Placental epithelial cell (primary cell): Measurements from ENCODE around the gene STS. TPM values are rescaled to one million over a fixed set of nuclear protein-coding genes. Genes with fewer than 3 reads are reported as not detected.

Experiments
- small RNA-seq: library from RNA; depleted of rRNA; stranded (forward); fragments of <200 nt; gene quantifications from one replicate; pipeline ENCODE3, GENCODE V24; 2012
- total RNA-seq: library from RNA; depleted of rRNA; stranded (reverse); fragments of >200 nt; gene quantifications from 2 replicates; pipeline ENCODE4 v1.2.3, GENCODE V29; 2012

The STS gene, protein sequence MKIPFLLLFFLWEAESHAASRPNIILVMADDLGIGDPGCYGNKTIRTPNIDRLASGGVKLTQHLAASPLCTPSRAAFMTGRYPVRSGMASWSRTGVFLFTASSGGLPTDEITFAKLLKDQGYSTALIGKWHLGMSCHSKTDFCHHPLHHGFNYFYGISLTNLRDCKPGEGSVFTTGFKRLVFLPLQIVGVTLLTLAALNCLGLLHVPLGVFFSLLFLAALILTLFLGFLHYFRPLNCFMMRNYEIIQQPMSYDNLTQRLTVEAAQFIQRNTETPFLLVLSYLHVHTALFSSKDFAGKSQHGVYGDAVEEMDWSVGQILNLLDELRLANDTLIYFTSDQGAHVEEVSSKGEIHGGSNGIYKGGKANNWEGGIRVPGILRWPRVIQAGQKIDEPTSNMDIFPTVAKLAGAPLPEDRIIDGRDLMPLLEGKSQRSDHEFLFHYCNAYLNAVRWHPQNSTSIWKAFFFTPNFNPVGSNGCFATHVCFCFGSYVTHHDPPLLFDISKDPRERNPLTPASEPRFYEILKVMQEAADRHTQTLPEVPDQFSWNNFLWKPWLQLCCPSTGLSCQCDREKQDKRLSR
- total RNA-seq, result 0.79 and 1.6 TPM in 2 replicates

DNA sequence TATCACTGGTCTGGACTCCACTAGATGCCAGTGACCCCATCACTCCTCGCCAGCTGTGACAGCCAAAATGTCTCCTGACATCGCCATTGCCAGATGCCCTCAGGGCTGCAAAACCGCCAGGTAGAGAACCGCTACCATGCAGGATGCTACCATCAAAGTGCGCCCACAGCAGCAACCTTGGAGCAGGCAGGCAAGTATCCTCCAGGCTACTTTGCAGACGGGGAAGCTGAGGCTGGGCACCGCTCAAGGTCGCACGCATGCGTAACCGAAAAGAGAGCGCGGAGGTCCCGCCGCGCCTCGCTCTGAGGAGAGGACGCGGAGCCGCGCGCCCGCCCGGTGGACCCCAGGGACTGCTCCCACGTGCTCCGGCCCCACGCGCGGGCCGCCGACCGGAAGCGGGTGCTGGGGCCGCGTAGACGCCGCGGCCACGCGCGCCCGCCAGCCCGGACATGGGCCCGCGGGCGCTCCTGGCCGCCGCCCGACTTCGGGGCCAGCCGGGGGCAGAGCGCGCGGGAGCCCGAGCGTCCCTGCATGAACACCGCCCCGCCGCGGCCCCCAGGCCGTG, at the start of gene STS:
TSS of gene STS (plus strand) at position 300 of the 565 bp plus-strand sequence. CDS start 105,488 bp downstream, outside the sequence.

DNA sequence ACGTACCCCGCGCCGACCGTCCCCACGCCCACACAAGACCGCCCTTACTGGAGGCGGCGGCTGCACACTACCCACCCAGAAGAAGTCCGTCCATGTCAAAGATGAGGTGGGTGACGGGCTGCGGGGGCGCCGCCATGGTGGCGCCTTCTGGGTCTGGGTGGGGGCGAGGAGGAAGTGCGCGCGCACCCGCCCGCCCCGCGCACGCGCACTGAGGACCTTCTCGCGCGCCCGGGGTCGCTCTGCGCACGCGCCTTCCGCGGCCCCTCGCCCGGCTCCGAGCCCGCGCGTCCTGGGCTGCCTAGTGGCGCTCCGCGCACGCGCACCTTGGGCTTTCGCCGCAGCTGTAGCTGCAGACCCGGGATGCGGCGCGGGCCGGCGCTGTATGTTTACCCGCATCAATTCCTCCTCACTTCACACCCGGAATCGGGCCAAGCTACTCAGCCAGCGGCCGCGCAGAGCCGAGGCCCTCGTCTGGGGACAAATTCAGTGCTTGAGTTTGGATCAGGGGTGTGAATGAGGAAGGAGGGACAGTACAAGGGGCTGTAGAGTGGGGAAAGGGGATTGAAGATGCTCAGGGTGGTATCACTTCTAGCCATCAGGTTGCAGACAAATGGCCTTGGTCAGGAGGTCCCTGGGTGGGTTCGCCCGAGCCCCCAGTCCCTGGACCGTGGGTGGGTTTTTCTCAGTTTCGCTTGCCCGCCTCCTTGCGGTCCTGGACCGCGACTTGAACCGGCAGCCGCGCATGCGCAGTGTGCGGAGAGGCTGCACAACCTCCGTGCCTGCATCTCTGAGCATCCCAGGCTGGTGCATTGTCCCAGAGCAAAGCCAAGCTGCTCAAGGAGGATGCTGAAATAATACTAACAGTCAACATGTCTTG, 704 bp downstream of the STS start, which contains the start of gene PUDP:
TSS of gene PUDP (minus strand) at position 176 of the 877 bp plus-strand sequence. CDS start at position 136, 40 bp downstream.

Small RNAs within 50 kb of the gene (small RNA-seq; reads per million reads assigned to genes)
- not detected for gene MIR4767

Other genes starting within 250 kb of the STS start
- gene PUDP, start 441 bp downstream of the STS start, total RNA-seq, result 7.9 and 15.8 TPM in 2 replicates